ENCODE results near the gene RAP1GAP2.

Gene RAP1GAP2

GRCh38 chr17:2874189-2874686 lies 78.0 kb downstream of the RAP1GAP2 start:
- TF ChIP-seq CTCF (IDR thresholded peaks at IDR 0.05; ENCODE audit: low read depth, low read length, missing control alignments) = no peak
- H3K36me3 ChIP-seq (replicated peaks) = no peaks in the 10 kb centered on the region
- in situ Hi-C loops (cut with HindIII; ENCODE audit: low pct_ligation_motif_present, low sequenced_read_pairs) = no loop called here
- DNase-seq = no peak
- H3K4me3 ChIP-seq (ENCODE audit: low read depth, low read length) = no peak overlapping the region
- H3K27me3 ChIP-seq (replicated peaks) = no peaks in the 10 kb centered on the region
- H3K27ac ChIP-seq = no peak overlapping the region

DNA sequence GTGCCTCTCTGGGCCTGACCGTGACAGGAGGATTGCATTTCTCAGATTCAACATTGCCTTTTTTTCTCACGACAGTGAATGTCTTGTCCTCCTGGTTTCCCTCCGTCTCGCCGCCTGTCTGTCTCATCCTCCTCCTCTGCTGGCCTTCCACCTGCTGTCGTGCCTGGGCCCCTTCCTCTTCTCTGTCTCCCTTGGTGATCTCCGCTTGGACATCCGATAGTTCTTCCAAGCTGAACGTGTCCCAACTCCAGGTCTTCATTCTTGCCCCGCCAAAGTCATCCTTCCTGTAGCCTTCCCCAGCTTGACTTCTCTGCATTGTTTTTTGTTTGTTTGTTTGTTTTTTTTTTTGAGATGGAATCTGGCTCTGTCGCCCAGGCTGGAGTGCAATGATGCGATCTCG lies 79.4 kb downstream of the RAP1GAP2 start:
- TF ChIP-seq CTCF (IDR thresholded peaks at IDR 0.05; ENCODE audit: low read depth, low read length, missing control alignments) = no peak
- no peak for DNase-seq
- Histone ChIP-seq H3K27me3 (replicated peaks) (no peaks in the 10 kb centered on the region), H3K36me3 (replicated peaks) (no peaks in the 10 kb centered on the region), H3K4me3 (ENCODE audit: low read depth, low read length) (no peak overlapping the region), H3K27ac (no peak overlapping the region)
- in situ Hi-C loops (cut with HindIII; ENCODE audit: low pct_ligation_motif_present, low sequenced_read_pairs) = no loop called here

- TF ChIP-seq CTCF (IDR thresholded peaks at IDR 0.05; ENCODE audit: low read depth, low read length, missing control alignments) = no peak
- Histone ChIP-seq H3K27ac (no peak overlapping the region), H3K36me3 (replicated peaks) (no peaks in the 10 kb centered on the region), H3K4me3 (ENCODE audit: low read depth, low read length) (no peak overlapping the region), H3K27me3 (replicated peaks) (no peaks in the 10 kb centered on the region)
- DNase-seq = no peak
- in situ Hi-C loops (cut with HindIII; ENCODE audit: low pct_ligation_motif_present, low sequenced_read_pairs) = no loop called here
Measured at GRCh38 chr17:2876467-2876866, 80.2 kb downstream of the RAP1GAP2 start.

DNA sequence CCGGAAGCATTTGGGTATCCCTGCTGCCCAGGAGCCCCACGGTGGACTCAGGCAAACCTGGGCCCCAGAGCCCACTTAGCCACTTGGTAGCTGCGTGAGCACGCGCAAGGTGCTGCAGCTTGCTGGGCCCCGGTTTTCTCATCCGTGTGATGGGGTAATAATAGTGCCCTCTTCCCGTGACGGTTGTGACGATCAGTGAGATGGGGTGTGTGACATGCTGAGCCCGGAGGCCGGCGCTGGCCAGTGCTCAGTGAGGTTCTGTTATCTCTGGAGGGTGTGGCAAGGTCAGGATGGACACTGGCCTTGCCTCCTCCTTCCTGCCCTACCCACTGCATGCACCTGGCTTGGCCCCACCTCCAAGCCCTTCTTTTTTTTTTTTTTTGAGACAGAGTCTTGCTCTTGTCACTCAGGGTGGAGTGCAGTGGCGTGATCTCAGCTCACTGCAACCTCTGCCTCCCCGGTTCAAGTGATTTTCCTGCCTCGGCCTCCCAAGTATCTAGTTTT lies 82.6 kb downstream of the RAP1GAP2 start:
- no peak for TF ChIP-seq CTCF (IDR thresholded peaks at IDR 0.05; ENCODE audit: low read depth, low read length, missing control alignments)
- DNase-seq = no peak
- H3K4me3 ChIP-seq (ENCODE audit: low read depth, low read length) = no peak overlapping the region
- H3K36me3 ChIP-seq (replicated peaks) = no peaks in the 10 kb centered on the region
- no peaks in the 10 kb centered on the region for H3K27me3 ChIP-seq (replicated peaks)
- no peak overlapping the region for H3K27ac ChIP-seq
- in situ Hi-C loops (cut with HindIII; ENCODE audit: low pct_ligation_motif_present, low sequenced_read_pairs) = no loop called here

DNA sequence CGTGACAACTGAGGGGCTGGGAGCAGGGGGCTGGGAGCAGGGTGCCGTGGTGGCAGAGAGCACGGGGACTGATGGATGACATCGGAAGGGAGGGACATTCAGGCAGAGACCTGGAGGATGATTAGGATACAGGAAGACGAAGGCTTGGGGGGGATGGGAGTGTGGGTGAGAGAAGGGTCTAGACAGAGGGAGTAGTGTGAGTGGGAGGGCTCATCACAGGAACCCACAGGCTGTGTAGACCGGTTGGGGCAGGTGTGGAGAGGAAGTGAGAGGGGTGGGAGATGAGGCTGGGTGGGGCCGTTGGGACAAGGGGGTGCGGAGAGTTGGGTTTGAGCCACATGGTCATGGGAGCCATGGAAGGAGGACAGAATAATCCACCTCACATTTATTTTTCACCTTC lies 83.8 kb downstream of the RAP1GAP2 start:
- no peaks in the 10 kb centered on the region for H3K36me3 ChIP-seq (replicated peaks)
- no peak for DNase-seq
- H3K27me3 ChIP-seq (replicated peaks) = no peaks in the 10 kb centered on the region
- in situ Hi-C loops (cut with HindIII; ENCODE audit: low pct_ligation_motif_present, low sequenced_read_pairs) = no loop called here
- no peak overlapping the region for H3K27ac ChIP-seq
- H3K4me3 ChIP-seq (ENCODE audit: low read depth, low read length) = no peak overlapping the region
- TF ChIP-seq CTCF (IDR thresholded peaks at IDR 0.05; ENCODE audit: low read depth, low read length, missing control alignments) = no peak

DNA sequence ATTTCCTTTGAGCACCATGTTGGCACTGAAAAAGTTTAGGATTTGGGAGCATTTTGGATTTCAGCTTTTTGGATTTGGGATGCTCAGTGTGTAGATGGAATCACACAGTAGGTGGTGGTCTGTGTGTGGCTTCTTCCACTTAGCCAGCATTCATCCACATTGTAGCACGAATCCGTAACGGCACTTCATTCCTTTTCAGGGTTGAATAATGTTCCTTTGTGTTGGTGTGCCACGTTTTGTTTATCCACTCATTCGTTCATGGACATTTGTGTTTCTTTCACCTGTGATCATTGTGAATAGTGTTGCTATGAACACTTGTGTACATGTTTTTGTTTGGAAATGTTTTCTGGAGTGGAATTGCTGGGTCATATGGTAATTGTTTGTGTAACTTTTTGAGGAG lies 85.1 kb downstream of the RAP1GAP2 start:
- no peak for TF ChIP-seq CTCF (IDR thresholded peaks at IDR 0.05; ENCODE audit: low read depth, low read length, missing control alignments)
- in situ Hi-C loops (cut with HindIII; ENCODE audit: low pct_ligation_motif_present, low sequenced_read_pairs) = no loop called here
- DNase-seq = no peak
- Histone ChIP-seq H3K4me3 (ENCODE audit: low read depth, low read length) (no peak overlapping the region), H3K36me3 (replicated peaks) (no peaks in the 10 kb centered on the region), H3K27ac (no peak overlapping the region), H3K27me3 (replicated peaks) (no peaks in the 10 kb centered on the region)
